Thoracic aorta (tissue), 2 donors: Measurements from ENCODE around the gene GK2. TPM values are rescaled to one million over a fixed set of nuclear protein-coding genes. Genes with fewer than 3 reads are reported as not detected.

Experiments
- ATAC-seq: fragments of 150-250 bp; one replicate; pipeline ENCODE4 v1.8.0; 2017; ENCODE audit warnings: low read depth; ENCODE audit not compliant: insufficient number of reproducible peaks, low FRiP score
- DNase-seq: peaks from one replicate; pipeline ENCODE4 v3.0.0-alpha.2; 2020; ENCODE audit warnings: low spot score
- H3K27ac ChIP-seq, 2 donors: fragments of 200-600 bp; sonication (generic); 1 replicate in 1 of 2; 2 replicates in 1 of 2; pipeline ENCODE4 v1.5.1; 2016; ENCODE audit warnings: mild to moderate bottlenecking in 2 of 2, moderate library complexity in 2 of 2
- H3K27me3 ChIP-seq: fragments of 200-600 bp; sonication (generic); replicated peaks from 2 replicates; pipeline ENCODE4 v1.6.0; 2016; ENCODE audit warnings: mild to moderate bottlenecking; ENCODE audit not compliant: insufficient read depth
- H3K36me3 ChIP-seq: fragments of 200-600 bp; sonication (generic); one replicate; pipeline ENCODE4 v1.5.1; 2016
- H3K4me1 ChIP-seq, 2 donors: fragments of 200-600 bp; sonication (generic); 1 replicate in 1 of 2; 2 replicates in 1 of 2; pipeline versions ENCODE4 v1.5.1 to v1.6.0; 2016; ENCODE audit warnings: low read depth in 2 of 2, mild to moderate bottlenecking in 1 of 2; ENCODE audit not compliant: control insufficient read depth in 1 of 2
- H3K4me3 ChIP-seq: fragments of 200-600 bp; sonication (generic); 2 replicates; pipeline ENCODE4 v1.5.1; 2016; ENCODE audit warnings: mild to moderate bottlenecking
- H3K9me3 ChIP-seq: fragments of 200-600 bp; sonication (generic); 2 replicates; pipeline ENCODE4 v1.5.1; 2016
- CTCF ChIP-seq: fragments of 200-600 bp; sonication (generic); IDR thresholded peaks from one replicate; pipeline ENCODE4 v1.5.1; 2019; ENCODE audit warnings: antibody characterized with exemption
- total RNA-seq, 2 donors: library from RNA; depleted of rRNA; stranded (reverse); fragments of >200 nt; gene quantifications; one replicate each; pipeline versions ENCODE4 v1.1.0 to v1.2.3, GENCODE V29; 2016

GK2 gene
- total RNA-seq, 2 donors from 2014 or later = not detected

- H3K4me3 ChIP-seq = no peak overlapping the region
- no peak for TF ChIP-seq CTCF
- no peak for ATAC-seq
- no peak overlapping the region for H3K27ac ChIP-seq
- H3K4me1 ChIP-seq = no peaks in the 10 kb centered on the region
- no peaks in the 10 kb centered on the region for H3K36me3 ChIP-seq
- H3K27me3 ChIP-seq = no peaks in the 10 kb centered on the region
- no peaks in the 10 kb centered on the region for H3K9me3 ChIP-seq
- no peak for DNase-seq
These were observed 48.0 kb downstream of the GK2 start for GRCh38 chr4:79360006-79360405.

GRCh38 chr4:79358438-79358837 is 49.6 kb downstream of the GK2 start:
- ATAC-seq = no peak
- DNase-seq = no peak
- no peak overlapping the region for H3K4me3 ChIP-seq
- H3K4me1 ChIP-seq = no peaks in the 10 kb centered on the region
- no peaks in the 10 kb centered on the region for H3K9me3 ChIP-seq
- no peak for TF ChIP-seq CTCF
- H3K36me3 ChIP-seq = no peaks in the 10 kb centered on the region
- H3K27me3 ChIP-seq = no peaks in the 10 kb centered on the region
- no peak overlapping the region for H3K27ac ChIP-seq

GRCh38 chr4:79357365-79357764 is 50.7 kb downstream of the GK2 start:
- DNase-seq (no peak), ATAC-seq (no peak)
- Histone ChIP-seq H3K27me3 (no peaks in the 10 kb centered on the region), H3K4me3 (no peak overlapping the region), H3K36me3 (no peaks in the 10 kb centered on the region), H3K4me1 (no peaks in the 10 kb centered on the region), H3K27ac (no peak overlapping the region), H3K9me3 (no peaks in the 10 kb centered on the region)
- TF ChIP-seq CTCF = no peak

Other genes with a start within 250 kb of the GK2 start
- not detected for gene NAA11, start 82.2 kb downstream of the GK2 start, total RNA-seq